ENCODE measurements around the gene IKZF1.

DNA sequence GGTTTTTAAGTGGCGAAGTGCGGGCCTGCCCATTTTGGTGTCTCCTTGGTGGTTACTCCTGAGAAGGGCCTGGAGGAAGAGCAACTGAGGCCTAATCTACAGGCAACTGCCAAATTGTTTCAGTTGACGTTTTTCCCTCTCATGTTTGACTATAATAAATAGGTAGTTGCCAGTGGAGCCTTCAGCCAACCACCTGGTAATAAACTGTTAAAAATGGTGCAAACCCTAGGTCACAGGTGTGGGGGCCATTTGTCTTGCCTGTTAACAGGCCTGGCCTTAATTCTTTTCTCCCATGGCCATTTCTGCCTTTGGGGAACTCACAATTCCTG is 3.7 kb downstream of the IKZF1 start:
- TF ChIP-seq, protein P1, sequence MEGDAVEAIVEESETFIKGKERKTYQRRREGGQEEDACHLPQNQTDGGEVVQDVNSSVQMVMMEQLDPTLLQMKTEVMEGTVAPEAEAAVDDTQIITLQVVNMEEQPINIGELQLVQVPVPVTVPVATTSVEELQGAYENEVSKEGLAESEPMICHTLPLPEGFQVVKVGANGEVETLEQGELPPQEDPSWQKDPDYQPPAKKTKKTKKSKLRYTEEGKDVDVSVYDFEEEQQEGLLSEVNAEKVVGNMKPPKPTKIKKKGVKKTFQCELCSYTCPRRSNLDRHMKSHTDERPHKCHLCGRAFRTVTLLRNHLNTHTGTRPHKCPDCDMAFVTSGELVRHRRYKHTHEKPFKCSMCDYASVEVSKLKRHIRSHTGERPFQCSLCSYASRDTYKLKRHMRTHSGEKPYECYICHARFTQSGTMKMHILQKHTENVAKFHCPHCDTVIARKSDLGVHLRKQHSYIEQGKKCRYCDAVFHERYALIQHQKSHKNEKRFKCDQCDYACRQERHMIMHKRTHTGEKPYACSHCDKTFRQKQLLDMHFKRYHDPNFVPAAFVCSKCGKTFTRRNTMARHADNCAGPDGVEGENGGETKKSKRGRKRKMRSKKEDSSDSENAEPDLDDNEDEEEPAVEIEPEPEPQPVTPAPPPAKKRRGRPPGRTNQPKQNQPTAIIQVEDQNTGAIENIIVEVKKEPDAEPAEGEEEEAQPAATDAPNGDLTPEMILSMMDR (IDR thresholded peaks at IDR 0.05), result no peak
- no peak for TF ChIP-seq POLR2A (IDR thresholded peaks at IDR 0.05)
